ENCODE measurements around the gene CCDC12.

Gene CCDC12

DNA sequence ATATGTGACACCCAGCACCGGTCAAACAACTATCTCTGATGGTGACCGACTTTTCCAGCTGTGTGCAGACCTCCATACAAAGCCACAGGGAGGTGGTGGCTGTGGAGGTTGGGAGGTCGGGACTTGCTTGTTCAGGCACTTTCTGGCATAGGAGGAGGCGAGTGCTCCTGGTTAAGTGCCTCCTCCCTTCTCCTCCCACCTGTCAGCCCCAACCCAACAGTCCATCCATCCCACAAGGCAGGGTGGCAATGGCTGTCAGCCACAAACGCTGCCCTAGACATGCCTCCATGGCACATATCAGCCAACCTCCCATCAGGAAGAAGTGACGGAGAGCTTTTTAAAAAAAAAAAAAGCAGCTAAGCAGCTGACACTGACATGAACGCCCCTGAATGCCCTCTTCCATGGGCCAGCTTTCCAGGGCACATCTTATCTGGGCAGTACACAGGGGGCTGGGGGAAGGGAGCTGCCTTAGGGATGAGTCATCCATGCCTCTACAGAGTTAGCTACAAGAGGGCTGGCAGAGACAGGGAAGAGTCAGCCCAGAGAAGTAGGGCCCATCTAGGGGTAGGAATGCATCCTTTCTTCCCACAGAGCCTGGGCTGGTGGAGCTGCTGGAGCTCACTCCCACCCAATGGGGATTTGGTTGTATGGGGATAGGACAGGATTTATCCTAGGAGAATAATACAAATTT, 41.2 kb downstream of the CCDC12 start:
- DNase-seq = no peak

DNA sequence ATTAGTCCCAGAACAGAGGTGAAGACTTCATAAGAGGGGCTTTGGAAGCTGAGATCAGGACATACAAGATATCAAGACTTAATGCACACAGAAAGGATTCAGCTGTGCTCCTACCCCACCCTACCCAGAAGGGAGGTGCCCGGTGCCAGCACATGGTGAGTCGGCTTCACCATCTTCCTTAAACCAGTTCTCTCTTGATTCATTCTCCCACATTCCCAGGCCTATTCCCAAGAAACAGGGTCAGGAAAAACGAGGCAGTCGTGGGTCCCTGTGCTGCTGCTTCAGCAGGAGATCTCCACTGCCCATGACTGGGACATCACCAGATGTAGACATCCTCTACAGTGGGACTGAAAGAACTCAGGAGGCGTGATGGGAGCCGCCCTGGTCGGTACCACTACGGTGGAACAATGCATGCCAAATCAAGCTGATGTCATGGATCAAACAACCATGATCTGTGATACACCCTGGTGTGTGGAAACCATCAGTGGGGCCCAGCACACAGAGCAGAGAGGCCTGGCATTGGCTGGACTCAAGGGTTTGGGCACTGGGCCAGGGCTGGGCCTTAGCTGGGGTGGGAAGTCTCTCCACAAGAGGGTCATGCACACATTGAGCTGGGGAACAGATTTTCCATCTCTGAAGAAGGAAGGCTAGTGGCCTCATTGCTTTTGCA, 41.9 kb downstream of the CCDC12 start:
- DNase-seq = no peak

DNA sequence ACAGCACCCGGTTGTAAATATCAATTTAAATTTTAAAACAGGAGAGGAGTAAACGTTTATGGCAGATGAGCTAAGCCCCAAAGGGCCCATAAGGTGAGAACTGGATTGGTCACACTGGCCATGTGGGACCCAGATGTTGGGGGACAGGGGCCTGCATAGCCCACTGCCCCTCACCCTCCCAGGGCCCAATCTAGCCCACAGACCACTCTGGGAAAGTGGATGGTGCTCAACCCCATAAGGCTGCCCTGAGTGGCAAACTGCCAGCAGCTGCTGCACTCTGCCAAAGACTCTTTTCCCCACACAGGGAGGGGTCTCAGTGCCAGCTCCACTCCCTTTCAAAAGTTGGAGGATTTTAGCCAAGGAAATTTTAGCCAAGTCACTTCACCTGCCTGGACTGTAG, 42.5 kb downstream of the CCDC12 start:
- DNase-seq = no peak

DNA sequence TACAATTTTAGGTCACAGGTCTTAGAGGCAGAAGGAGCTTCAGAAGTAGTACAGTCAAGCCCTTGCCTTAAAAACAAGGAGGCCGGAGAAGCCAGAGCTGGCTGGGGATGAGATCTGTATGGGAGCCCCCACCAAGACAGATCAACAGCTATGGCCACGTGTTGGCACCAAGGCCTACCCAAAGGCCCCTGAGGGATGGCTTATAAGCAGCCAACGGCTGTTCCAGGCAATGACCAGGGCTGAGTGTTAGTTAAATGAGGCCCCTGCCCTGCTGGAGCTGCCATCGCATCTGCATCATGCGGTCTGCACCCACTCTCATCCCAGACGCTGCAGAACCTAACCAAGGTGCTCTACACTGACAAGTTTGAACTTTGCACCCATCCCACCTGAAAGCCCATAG, 43.3 kb downstream of the CCDC12 start:
- DNase-seq = no peak

DNA sequence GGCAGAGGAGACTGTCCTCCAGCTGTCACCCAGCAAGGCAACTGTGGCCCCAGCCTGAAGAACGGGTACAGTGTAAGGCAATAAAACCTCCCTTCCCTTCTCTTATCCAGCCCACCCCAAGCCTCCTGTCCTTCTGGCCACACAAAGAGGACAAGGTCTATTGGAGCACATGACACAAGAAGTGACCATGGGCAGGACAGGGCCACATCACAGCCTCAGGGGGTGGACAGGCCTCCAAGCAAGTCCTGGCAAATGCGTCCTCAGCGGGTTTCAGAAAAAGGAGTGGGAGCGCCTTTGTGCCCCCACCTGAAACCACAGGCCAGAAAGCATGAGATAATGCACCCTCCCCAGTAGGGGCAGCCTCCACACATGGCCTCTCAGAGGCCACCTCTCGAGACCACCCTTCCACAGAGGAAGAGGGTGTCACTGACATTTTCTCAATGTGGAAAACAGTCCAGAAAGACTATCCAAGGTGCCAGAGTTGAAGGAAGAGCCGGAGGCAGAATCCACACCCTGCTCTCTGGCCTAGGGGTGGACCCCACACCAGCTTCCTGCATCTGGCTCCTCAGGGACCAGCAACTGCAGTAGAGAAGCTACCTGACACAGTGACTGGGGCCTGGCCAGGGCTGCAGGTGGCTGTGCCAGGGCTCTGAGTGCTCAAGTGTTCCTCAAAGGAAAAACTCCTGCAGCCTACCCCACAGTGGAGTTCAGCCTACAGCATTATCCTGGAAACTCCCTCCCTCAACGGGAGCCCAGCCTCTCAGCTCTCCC, 43.9 kb downstream of the CCDC12 start:
- DNase-seq = no peak

DNA sequence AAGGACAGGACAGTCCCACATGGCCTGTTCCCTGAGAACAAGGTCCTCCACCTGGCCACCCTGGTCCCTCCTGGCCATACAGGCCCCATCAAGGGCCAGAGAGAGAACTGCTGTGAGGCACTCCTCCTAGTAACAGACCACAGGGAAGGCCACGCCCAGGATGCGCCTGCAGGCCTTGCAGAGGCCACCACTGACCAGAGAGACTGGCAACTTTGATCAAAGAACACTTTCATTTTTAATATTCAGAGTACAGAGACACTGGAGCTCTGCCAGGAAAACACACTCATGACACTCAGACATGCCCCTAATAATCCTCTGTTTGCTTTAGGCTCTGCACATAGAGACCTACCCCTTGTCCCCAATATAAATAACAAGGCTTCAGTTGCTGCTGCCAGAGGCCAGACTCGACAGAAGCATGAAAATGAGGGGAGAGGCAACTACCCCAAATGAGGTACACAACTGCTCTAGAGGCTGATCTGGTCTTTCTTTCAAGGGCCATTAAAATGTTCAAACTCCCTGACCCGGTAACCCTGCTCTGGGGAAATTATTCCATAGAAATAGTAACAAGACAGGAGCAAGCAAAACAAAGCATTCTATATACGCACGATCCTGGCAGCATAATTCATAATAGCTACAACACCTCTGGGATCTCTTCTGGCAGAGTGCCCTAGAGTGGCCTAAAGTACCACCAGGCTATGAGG, 44.8 kb downstream of the CCDC12 start:
- peak in 1 of 5 donors; percentile 34 for DNase-seq

DNA sequence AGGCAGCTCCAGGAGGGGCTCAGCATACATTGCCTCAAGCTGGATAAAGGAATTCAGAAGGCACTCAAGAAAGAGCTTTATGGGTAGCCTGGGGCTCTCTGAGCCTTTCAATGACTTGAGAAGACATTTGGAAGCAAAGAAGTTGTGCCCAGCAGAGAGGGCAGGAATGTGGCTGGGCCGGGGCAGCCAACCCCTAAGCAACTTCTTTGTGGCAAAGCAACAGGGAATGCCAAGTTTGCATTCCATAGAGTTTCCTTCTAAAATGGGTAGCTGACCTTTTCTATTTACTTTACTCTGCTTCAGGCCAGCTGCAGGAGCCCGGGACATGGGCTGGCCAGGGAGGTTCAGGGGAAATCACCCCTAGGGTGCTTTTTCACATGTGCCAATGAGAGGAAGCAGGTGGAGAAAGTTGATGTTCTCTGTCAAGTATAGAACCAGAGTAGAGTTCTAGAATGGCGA, 45.6 kb downstream of the CCDC12 start:
- DNase-seq = no peak

DNA sequence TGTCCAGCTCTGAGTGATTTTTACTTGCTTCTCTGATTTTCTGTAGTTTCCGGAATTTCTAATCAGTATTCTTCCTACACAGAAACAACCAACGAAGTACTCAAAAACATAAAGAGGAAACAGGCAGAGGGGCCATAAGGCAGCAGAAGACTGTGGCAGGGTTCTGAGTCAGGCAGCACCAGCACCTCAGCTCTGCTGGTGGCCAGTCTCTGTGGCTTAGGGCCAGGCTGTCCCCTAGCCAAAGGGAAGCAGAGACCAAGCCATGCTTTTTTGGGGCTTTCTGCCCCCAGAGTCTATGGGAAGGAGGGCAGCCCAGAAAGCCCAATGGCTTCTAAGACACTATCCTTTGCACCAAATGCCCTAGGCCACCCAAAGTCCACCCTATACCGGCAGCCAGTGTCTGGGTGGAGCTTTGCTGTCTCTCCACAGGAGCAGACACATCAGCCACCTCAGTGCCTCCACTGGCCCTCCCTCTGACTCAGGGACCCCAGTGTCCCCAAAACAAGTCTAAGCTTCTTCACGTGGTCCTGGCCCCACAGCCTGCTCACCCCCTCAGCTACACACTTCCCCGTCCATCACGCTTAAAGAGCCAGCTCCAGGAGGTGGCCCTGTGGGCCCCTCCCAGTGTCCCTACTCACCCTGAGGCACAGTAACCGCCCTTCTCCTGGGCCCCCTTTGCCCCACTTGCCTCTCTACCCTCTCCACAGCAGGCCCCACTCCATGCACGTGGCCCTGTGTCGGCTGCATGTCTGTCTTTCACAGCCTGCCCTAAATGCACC, 46.2 kb downstream of the CCDC12 start:
- no peak for DNase-seq

DNA sequence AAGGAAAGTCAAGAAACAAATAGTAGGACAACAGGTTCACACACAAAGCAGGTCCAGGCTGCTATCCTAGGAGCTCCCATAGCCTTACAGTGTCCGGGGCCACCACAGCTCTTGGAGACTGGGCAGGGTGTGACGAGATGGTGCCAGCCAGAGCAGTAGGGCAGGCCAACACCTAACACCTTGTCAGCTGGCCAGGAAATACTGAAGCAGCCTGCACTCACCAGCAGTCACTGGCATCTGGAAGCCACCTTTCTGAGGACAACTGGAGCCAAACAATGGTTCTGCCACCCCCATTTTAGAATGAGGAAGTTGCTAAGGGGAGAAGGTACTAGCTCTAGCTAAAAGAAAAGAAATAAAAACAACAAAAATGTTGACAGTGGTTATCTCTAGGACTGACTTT, 47.2 kb downstream of the CCDC12 start:
- no peak for DNase-seq

DNA sequence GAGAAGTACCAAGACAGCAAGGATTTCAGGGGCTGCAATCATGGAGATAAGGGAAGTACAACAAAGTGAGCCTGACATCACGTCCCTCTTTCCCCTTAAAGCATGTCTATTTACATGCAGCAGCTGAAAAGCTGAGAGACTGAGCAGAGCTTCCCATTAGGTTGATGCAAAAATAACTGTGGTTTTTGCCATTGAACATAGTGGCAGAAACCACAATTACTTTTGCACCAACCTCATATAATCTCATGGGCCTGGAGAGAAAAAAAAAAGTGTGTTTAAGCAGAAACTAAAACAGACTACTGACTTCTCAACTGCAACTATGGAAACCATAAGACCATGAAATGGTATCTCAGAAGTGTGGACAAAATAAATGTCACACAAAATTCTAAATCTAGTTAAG, 48.3 kb downstream of the CCDC12 start:
- DNase-seq = peak in 1 of 5 donors; percentile 64

DNA sequence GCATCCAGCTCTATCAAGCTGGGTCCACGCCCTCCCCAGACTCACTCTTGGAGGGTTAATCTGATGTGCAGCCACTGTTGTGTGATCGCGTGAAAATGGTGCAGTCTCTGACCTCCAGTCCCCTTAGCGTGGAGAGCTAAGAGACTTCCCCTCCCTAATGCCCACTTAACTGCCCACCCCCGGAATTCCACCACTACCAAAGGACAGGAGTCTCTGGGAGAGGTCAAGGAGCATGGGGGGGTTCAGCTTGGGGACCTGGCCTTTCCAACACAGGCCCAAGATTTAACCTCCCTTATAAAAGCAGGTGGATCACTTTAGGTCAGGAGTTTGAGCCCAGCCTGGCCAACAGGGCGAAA, 48.8 kb downstream of the CCDC12 start:
- DNase-seq = no peak

DNA sequence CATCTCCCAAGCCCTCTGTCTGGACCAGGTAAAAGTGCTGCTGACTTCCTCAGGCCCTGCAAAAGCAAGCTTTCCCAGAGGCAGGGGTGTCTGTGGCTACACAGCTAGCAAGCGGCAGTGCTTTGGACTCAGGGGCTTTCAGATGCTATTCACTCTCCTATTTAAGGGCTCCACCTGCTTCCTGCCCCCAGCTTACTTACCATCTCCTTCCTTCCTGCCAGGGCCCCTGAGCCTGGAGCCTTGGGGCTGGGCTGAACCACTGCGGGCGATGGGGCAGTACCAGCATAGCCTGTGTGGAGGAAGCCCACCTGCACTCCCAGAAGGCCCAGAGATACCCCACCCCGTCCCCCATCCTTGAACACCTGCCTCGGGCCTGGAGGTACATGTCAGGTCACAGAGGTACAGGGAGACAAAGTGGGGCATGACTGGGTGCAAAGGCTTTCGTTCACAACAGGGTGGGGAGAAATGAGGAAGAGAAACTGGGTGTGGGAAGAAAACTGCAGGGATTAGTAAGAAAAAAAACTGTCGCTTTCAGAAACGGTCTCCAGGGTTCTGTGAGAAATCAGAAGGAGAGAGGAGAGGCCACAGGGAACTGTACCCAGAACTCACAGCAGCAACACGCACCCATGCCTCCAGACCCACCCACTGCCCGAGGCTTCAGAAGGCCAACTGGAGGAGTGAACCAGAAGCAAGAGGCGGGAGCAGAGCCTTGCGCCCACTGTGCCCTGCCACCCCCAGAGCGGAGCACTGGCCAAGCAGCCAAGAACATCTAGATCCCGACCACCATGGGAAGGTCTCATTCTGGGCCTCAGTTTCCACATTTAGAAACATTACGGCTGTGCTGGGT, 49.5 kb downstream of the CCDC12 start:
- DNase-seq = peak in 1 of 5 donors; percentile 51

DNA sequence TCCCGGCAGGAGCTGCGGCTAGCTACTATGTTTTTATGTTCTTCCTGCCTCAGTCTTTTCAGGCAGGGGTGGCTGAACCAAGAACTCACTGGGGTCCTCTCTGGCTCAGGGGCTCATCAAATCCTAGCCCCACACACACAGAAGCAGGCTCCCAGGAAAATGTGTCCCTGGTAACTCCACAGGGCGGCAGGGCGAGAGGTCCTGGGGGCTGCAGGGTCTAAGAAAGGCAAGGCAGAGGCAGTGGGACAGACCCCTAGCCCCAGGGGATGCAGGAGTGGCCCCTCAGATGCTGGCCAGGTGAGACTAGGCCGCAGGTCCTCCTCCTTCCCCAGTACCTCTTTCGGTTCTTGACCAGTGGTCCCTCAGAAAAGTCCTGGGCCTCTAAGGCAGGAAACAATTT, 50.1 kb downstream of the CCDC12 start:
- no peak for DNase-seq

DNA sequence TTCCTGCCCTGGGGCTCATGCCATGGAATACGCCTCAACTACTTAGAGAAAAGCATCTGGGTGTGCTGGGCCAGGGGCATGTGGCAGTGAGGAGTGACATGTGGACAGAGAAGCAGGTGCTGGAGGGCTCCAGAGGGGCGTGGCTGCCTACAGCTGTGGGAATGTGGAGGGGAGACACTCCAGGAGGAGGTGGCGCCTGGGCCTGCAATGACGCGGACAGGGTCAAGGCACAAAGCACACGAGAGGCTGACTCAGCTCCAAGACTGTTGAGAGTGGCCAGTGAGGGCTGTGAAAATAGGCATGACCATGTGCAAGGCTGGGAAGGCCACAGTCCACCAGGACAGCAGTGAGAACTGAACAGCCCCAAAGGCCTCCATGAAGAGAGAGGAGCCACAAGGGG, 50.5 kb downstream of the CCDC12 start:
- DNase-seq = no peak

DNA sequence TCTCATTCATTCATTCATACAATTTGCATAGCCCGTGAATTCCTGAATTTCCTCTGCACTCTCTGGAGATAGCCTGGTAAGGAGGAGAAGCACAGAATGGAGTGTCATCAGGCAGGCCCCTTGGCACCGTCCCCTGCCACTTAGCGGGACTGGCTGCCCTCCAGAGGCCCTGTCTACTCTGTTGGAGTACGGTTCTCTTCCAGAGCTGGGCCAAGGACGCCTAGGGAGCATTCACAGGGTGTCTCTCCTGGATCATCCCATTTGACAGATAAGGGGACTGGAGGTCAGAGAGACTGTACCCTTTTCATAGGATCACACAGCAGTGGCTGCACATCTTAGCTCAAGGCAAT, 51.0 kb downstream of the CCDC12 start:
- no peak for DNase-seq

DNA sequence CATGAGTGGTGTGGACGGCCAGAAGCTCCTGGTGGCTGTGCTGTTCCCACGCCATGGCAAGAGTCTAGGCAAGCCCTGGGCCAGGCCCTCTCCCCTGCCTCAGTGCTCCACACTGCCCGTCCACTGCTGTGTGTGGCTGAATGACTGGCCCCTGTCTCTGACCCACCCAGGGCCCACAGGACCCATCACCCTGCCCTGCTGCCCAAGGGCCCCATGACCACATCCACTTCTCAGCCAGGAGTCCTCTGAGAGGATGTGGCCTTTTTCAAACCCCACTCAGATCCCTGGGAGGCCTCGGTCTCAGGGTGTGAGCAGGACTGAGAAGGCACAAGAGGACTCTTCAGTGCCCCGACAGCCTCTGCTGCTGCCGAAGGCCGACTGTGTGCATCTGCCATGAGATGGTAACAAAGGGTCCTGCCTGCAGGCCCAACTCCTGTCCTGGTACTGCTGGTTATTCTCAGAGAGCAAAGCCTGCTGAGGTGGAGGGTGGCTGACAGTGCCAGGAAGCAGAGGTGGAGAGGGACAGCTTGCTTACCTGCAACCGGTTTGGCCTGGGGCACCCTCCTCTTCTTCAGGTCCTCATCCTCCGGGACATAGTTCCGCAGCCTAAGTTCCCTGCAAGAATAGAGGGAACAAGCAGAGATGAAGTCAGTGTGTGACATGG, 51.5 kb downstream of the CCDC12 start:
- DNase-seq = no peak

DNA sequence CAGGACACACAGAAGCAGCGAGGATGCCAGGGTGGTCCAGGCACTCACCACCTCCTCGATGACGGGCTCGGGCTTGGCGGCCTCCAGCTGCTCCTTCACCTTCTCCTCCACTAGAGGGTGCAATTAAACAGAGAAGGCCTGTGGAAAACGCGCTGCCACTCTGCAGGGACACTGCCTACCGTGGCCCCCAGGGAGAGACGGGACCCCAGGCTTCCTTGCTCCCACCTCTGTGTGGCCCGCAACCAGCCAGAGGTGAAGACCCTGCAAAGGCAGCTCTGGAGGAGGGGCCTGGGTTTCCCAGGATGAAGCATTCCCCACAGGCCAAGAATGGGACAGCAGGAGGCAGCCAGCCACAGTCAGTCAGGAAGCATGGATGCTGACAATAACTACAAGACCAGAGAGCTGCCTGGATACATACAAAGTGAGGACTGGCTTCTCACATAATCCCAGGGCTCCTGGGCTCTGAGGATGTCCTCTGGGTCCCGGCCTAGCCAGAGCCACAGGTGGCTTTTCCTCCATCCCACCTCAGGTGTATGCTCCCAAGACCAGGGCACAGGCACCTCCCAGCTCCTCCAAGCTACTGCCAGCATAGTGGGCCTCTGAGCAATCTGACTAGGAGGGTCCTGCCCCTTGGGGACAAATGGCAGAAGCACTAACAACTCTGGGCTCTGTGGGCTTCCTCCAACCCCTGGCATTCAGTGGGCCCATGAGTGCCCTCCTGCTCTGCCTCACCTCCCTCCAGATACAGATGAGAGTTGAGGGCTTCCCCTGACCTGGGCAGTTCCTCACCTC, 52.8 kb downstream of the CCDC12 start:
- peak in 3 of 5 donors; percentile 13 to 24 (median 17) for DNase-seq

DNA sequence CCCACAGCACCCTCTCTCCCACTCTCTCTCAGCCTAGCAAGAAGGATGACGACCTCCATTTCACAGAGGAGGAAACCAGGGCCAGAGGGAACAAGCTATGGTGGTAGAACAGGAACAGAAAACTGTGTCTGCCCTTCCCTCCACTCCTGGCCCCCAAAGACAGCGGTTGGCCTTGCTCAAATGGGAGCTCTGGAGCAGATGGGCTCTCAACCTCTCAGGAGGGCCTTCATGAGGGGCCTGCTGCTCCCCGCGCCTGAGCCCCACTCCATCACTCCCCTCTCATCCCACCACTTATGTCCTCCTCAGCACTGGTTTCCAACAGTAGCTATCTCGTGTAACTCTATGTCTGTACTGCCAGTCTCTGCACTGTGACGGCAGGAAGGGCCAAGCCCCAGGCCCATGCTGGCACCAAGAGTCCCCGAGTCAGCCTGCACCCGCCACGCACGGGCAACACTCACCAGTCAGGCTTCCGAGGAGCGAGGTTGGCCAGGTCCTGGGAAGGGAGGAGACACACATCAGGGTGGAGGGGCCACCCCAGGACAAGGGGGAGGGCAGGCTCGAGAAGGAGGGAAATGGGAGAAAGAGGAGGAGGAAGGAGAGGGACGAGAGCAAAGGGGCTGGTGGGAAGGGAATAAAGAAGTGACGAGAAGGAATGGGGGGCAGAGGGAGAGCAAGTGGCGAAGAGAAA, 53.5 kb downstream of the CCDC12 start:
- DNase-seq = no peak

DNA sequence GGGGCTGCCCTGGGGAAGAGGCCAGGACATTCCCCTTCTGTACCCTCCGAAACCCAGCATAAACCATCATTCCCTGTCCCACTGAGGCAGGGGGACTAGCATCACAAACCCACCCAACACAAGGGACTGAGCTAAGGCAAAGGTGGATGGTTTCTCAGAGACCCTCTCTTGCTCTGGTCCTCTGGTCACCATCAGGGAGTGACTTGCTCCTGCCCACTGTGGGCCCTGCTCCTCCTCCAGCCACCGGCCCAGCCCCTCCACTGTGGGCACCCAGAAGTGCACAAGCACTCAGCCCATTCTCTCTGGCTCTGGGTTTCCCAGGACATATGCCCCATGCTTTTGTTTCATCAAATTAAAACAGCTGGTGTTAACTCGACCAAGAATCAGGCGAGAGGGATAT, 54.1 kb downstream of the CCDC12 start:
- no peak for DNase-seq

DNA sequence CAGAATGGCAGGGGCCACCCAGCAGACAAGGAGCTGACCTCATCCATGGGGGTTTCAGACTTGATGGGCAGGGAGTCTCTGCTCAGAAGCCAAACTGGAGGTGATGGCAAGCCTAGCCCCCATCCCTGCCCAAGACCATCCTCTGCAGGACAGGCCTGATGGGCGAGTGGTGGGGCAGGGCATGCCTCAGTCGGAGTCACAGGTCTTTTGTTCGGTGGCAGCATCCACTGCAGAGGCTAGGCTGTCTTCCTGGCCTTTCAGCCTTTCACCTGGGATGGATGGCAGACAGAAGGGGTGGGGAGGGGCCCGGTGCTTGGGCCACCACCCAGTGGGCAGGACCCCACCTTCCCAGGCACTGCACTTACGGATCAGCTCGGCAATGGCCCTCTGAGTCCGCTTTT, 54.7 kb downstream of the CCDC12 start:
- no peak for DNase-seq

Data from T-helper 1 cell (primary cell).